Neural cell (in vitro differentiated cells): Measurements from ENCODE around the gene LEUTX. TPM values are rescaled to one million over a fixed set of nuclear protein-coding genes. Genes with fewer than 3 reads are reported as not detected.

Experiments
- H2AFZ ChIP-seq: fragments of 200-600, 300-800 bp; sonication (generic), shearing (Covaris generic); 2 replicates; pipeline ENCODE4 v1.6.0; 2014; ENCODE audit warnings: low read depth, mild to moderate bottlenecking, antibody characterized with exemption, low read length, moderate library complexity
- H3F3A ChIP-seq: fragments of 200-600 bp; shearing (Covaris generic); 2 replicates; pipeline ENCODE4 v1.6.1; 2016; ENCODE audit warnings: mild to moderate bottlenecking, moderate library complexity, mixed read lengths, antibody characterized with exemption, low read length; ENCODE audit not compliant: insufficient read depth, poor library complexity, severe bottlenecking
- H3K27ac ChIP-seq: fragments of 200-600, 300-800 bp; sonication (generic), shearing (Covaris generic); 2 replicates; pipeline ENCODE4 v1.5.1; 2014; ENCODE audit warnings: mild to moderate bottlenecking, low read length, moderate library complexity
- H3K27me3 ChIP-seq: fragments of 300-800, 200-600 bp; sonication (generic), shearing (Covaris generic); 2 replicates; pipeline ENCODE4 v1.6.0; 2014; ENCODE audit warnings: mild to moderate bottlenecking, low read depth, low read length, moderate library complexity; ENCODE audit not compliant: insufficient read depth
- H3K36me3 ChIP-seq: fragments of 300-800, 200-600 bp; sonication (generic), shearing (Covaris generic); 2 replicates; pipeline ENCODE4 v1.5.1; 2014; ENCODE audit warnings: mild to moderate bottlenecking, antibody characterized with exemption, low read length, moderate library complexity; ENCODE audit not compliant: insufficient read depth
- H3K4me2 ChIP-seq: fragments of 300-800, 200-600 bp; sonication (generic), shearing (Covaris generic); 2 replicates; pipeline ENCODE4 v1.6.0; 2014; ENCODE audit warnings: mild to moderate bottlenecking, low read length
- H3K4me3 ChIP-seq: fragments of 300-800, 200-600 bp; sonication (generic), shearing (Covaris generic); 2 replicates; pipeline ENCODE4 v1.5.1; 2014; ENCODE audit warnings: mild to moderate bottlenecking, low read length, moderate library complexity
- H3K79me2 ChIP-seq: fragments of 200-600 bp; shearing (Covaris generic); replicated peaks from 2 replicates; pipeline ENCODE4 v1.6.0; 2014; ENCODE audit warnings: mild to moderate bottlenecking, low read length, moderate library complexity; ENCODE audit not compliant: insufficient read depth
- H3K9ac ChIP-seq: fragments of 300-800, 200-600 bp; sonication (generic), shearing (Covaris generic); 2 replicates; pipeline ENCODE4 v1.6.1; 2016; ENCODE audit warnings: mild to moderate bottlenecking, low read length, mixed read lengths
- H3K9me2 ChIP-seq: fragments of 200-600 bp; shearing (Covaris generic); 2 replicates; pipeline ENCODE4 v1.6.1; 2016; ENCODE audit warnings: mild to moderate bottlenecking, low read length, mixed read lengths; ENCODE audit not compliant: insufficient read depth
- H3K9me3 ChIP-seq: fragments of 200-600, 300-800 bp; sonication (generic), shearing (Covaris generic); 2 replicates; pipeline ENCODE4 v1.6.1; 2016; ENCODE audit warnings: mild to moderate bottlenecking, mixed run types, low read length, moderate library complexity, mixed read lengths
- H4K20me1 ChIP-seq: fragments of 200-600 bp; shearing (Covaris generic); 2 replicates; pipeline ENCODE4 v1.6.1; 2016; ENCODE audit warnings: mild to moderate bottlenecking, mixed run types; ENCODE audit not compliant: insufficient read depth
- EP300 ChIP-seq: fragments of 450-650 bp; conservative IDR thresholded peaks from 2 replicates; pipeline ENCODE4 v1.6.1; 2014; ENCODE audit warnings: antibody characterized with exemption, mild to moderate bottlenecking, moderate library complexity; ENCODE audit not compliant: poor library complexity, severe bottlenecking
- EZH2 ChIP-seq: fragments of 200-600, 300-800 bp; shearing (Covaris generic), sonication (generic); IDR thresholded peaks from 2 replicates; pipeline ENCODE4 v1.6.1; 2014; ENCODE audit warnings: antibody characterized with exemption, low read length, borderline replicate concordance, mild to moderate bottlenecking; ENCODE audit not compliant: insufficient read depth, poor library complexity, severe bottlenecking
- POLR2AphosphoS5 ChIP-seq: IDR thresholded peaks from 2 replicates; pipeline ENCODE4 v1.6.1; 2012
- RAD21 ChIP-seq: fragments of 450-650 bp; conservative IDR thresholded peaks from 2 replicates; pipeline ENCODE4 v1.6.1; 2014; ENCODE audit warnings: antibody characterized with exemption, mild to moderate bottlenecking, moderate library complexity
- SMC3 ChIP-seq: fragments of 450-650 bp; conservative IDR thresholded peaks from 2 replicates; pipeline ENCODE4 v1.6.1; 2014; ENCODE audit warnings: antibody characterized with exemption, mild to moderate bottlenecking, moderate library complexity; ENCODE audit not compliant: poor library complexity
- TAF1 ChIP-seq: IDR thresholded peaks from 2 replicates; pipeline ENCODE4 v1.6.1; 2012; ENCODE audit warnings: low read depth
- polyA plus RNA-seq: library from polyadenylated mRNA; depleted of rRNA; stranded (reverse); fragments of >200 nt; gene quantifications from 2 replicates; pipeline ENCODE4 v1.2.3, GENCODE V29; 2014
- TF ChIP-seq, protein P1 (sequence below): IDR thresholded peaks from 2 replicates; pipeline ENCODE4 v1.6.1; 2012; ENCODE audit warnings: borderline replicate concordance
- TF ChIP-seq, protein P2 (sequence below): fragments of 450-650 bp; IDR thresholded peaks from 2 replicates; pipeline ENCODE4 v1.5.1; 2014; ENCODE audit warnings: antibody characterized with exemption, mild to moderate bottlenecking, moderate library complexity; ENCODE audit not compliant: poor library complexity, severe bottlenecking

LEUTX gene
- polyA plus RNA-seq, 1 donor from 2014 or later = not detected

DNA sequence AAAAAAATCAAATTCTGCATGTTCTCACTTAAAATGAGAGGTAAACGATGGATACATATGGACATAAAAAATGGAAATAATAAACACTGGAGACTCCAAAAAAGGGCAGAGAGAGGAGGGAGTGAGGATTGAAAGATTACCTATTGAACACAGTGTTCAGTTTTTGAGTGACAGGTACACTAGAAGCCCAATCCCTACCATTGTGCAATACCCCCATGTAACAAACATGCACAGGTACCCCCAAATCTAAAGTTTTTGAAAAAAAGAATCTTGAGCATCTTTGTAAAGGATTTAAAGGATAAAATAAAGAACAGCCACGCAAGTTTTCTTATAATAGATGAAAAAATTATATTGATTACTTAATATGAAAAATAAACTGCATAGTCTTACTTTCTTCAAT is 24.1 kb upstream of the LEUTX start:
- no peaks in the 10 kb centered on the region for H4K20me1 ChIP-seq
- H3K27ac ChIP-seq = no peak overlapping the region
- no peaks in the 10 kb centered on the region for H3K9me2 ChIP-seq
- H2AFZ ChIP-seq = no peak overlapping the region
- H3F3A ChIP-seq = no peaks in the 10 kb centered on the region
- no peak overlapping the region for H3K4me3 ChIP-seq
- TF ChIP-seq EZH2 (no peak), TAF1 (no peak), EP300 (no peak), POLR2AphosphoS5 (no peak), SMC3 (no peak), RAD21 (no peak)
- TF ChIP-seq, protein P1, sequence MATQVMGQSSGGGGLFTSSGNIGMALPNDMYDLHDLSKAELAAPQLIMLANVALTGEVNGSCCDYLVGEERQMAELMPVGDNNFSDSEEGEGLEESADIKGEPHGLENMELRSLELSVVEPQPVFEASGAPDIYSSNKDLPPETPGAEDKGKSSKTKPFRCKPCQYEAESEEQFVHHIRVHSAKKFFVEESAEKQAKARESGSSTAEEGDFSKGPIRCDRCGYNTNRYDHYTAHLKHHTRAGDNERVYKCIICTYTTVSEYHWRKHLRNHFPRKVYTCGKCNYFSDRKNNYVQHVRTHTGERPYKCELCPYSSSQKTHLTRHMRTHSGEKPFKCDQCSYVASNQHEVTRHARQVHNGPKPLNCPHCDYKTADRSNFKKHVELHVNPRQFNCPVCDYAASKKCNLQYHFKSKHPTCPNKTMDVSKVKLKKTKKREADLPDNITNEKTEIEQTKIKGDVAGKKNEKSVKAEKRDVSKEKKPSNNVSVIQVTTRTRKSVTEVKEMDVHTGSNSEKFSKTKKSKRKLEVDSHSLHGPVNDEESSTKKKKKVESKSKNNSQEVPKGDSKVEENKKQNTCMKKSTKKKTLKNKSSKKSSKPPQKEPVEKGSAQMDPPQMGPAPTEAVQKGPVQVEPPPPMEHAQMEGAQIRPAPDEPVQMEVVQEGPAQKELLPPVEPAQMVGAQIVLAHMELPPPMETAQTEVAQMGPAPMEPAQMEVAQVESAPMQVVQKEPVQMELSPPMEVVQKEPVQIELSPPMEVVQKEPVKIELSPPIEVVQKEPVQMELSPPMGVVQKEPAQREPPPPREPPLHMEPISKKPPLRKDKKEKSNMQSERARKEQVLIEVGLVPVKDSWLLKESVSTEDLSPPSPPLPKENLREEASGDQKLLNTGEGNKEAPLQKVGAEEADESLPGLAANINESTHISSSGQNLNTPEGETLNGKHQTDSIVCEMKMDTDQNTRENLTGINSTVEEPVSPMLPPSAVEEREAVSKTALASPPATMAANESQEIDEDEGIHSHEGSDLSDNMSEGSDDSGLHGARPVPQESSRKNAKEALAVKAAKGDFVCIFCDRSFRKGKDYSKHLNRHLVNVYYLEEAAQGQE = no peak
- TF ChIP-seq, protein P2, sequence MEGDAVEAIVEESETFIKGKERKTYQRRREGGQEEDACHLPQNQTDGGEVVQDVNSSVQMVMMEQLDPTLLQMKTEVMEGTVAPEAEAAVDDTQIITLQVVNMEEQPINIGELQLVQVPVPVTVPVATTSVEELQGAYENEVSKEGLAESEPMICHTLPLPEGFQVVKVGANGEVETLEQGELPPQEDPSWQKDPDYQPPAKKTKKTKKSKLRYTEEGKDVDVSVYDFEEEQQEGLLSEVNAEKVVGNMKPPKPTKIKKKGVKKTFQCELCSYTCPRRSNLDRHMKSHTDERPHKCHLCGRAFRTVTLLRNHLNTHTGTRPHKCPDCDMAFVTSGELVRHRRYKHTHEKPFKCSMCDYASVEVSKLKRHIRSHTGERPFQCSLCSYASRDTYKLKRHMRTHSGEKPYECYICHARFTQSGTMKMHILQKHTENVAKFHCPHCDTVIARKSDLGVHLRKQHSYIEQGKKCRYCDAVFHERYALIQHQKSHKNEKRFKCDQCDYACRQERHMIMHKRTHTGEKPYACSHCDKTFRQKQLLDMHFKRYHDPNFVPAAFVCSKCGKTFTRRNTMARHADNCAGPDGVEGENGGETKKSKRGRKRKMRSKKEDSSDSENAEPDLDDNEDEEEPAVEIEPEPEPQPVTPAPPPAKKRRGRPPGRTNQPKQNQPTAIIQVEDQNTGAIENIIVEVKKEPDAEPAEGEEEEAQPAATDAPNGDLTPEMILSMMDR = no peak
- H3K4me2 ChIP-seq = no peak overlapping the region
- H3K27me3 ChIP-seq = no peaks in the 10 kb centered on the region
- no peaks in the 10 kb centered on the region for H3K79me2 ChIP-seq
- no peaks in the 10 kb centered on the region for H3K9me3 ChIP-seq
- H3K36me3 ChIP-seq = no peaks in the 10 kb centered on the region
- no peak overlapping the region for H3K9ac ChIP-seq

DNA sequence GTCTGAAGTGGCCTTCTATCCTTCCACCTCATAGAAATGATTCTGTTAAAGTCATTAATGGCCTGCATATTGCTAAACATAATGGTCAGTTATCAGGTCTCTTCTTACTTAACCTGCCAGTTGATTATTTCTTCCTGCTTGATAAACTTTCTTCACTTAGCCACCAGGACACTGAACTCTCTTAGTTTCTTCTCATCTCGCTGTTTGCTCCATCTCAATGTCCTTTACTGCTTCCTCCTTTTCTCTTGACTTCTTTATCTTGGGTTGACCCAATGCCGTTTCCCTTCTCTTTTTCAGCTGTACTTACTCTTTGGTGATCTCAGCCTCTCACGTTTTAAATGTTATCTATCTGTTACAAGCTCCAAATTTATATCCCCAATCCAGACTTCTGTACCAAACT is 23.7 kb upstream of the LEUTX start:
- Histone ChIP-seq H3K27ac (no peak overlapping the region), H3K36me3 (no peaks in the 10 kb centered on the region), H3K9me3 (no peaks in the 10 kb centered on the region), H3K79me2 (no peaks in the 10 kb centered on the region), H3K9me2 (no peaks in the 10 kb centered on the region), H3F3A (no peaks in the 10 kb centered on the region), H3K4me2 (no peak overlapping the region), H3K4me3 (no peak overlapping the region), H2AFZ (no peak overlapping the region), H4K20me1 (no peaks in the 10 kb centered on the region), H3K9ac (no peak overlapping the region), H3K27me3 (no peaks in the 10 kb centered on the region)
- TF ChIP-seq, protein P1 = no peak
- no peak for TF ChIP-seq TAF1
